Measurements from ENCODE around the gene ZFP82.

ZFP82 gene

DNA sequence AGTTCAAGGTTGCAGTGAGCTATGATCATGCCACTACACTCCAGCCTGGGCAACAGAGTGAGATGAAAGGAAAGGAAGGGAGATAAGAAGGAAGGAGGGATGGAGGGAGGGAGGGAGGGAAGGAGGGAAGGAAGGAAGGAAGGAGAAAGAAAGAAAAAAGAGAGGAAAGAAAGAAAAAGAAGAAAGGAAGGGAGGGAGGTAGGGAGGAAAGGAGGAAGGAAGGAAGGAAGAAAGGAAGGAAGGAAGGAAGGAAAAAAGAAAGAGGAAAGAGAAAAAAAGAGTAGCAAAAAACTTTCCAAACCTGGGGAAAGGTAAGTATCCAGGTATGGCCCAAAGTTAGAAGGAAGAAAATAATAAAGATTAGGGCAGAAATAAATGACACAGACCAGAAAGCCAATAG lies 46.6 kb downstream of the ZFP82 start:
- no peak for DNase-seq (ENCODE audit: low spot score)

DNA sequence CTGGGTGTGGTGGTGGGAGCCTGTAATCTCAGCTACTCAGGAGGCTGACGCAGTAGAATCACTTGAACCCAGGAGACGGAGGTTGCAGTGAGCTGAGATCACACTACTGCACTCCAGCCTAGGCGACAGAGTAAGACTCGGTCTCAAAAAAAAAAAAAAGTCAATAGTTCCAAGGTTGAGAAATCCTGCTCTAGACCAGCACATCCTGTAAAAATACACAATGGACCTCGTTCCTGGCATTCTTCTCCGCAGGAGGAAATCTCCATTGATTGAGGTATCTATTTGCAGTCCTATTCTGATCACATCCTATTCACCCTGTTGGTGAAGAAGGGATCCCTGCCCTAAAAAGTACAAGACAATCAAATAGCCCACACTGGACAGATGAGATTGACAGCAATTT lies 54.6 kb downstream of the ZFP82 start:
- no peak for DNase-seq (ENCODE audit: low spot score)

Data from HuH-7.5 (cell line).